ENCODE data around the gene TM2D1.
"Not testable (repeated sequence)": the region's sequence is repeated elsewhere in the genome, so short reads cannot be mapped to it uniquely, and the experiment has no call there.

The TM2D1 gene

DNA sequence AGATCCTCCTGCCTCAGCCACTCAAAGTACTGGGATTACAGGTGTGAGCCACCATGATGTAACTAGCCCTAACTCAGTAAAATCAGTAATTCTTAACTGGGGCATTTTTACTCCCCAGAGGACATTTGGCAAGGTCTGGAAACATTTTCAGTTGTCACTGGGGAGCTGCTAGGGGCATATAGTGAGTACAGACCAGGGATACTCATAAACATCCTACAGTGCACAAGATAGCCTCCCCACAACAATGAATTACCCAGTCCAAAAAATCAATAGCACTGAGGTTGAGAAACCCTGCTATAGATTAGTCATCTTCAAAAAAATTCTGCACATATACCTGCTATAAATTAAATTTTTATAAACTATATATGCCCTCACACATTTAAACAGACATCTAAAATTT lies 13.0 kb downstream of the TM2D1 start:
- ATAC-seq = no peak
- TF ChIP-seq PATZ1 (CRISPR knock-in tag; IDR thresholded peaks at IDR 0.05; ENCODE audit: borderline replicate concordance) = no peak
- TF ChIP-seq ZFP3 (CRISPR knock-in tag; IDR thresholded peaks at IDR 0.05) = no peak
- no peak for TF ChIP-seq CSDC2 (CRISPR knock-in tag; IDR thresholded peaks at IDR 0.05)
- no peak for TF ChIP-seq OSR1 (CRISPR knock-in tag; IDR thresholded peaks at IDR 0.05)
- TF ChIP-seq ESRRG (CRISPR knock-in tag; IDR thresholded peaks at IDR 0.05) = no peak
- TF ChIP-seq PPARA (CRISPR knock-in tag; IDR thresholded peaks at IDR 0.05; ENCODE audit: borderline replicate concordance) = no peak
- TF ChIP-seq, protein P1, sequence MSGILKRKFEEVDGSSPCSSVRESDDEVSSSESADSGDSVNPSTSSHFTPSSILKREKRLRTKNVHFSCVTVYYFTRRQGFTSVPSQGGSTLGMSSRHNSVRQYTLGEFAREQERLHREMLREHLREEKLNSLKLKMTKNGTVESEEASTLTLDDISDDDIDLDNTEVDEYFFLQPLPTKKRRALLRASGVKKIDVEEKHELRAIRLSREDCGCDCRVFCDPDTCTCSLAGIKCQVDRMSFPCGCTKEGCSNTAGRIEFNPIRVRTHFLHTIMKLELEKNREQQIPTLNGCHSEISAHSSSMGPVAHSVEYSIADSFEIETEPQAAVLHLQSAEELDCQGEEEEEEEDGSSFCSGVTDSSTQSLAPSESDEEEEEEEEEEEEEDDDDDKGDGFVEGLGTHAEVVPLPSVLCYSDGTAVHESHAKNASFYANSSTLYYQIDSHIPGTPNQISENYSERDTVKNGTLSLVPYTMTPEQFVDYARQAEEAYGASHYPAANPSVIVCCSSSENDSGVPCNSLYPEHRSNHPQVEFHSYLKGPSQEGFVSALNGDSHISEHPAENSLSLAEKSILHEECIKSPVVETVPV (CRISPR knock-in tag; IDR thresholded peaks at IDR 0.05) = no peak
- no peak for TF ChIP-seq ZC3H10 (CRISPR knock-in tag; IDR thresholded peaks at IDR 0.05)
- no peak for TF ChIP-seq BACH2 (CRISPR knock-in tag; IDR thresholded peaks at IDR 0.05; ENCODE audit: borderline replicate concordance)
- no peak for TF ChIP-seq POU6F1 (CRISPR knock-in tag; IDR thresholded peaks at IDR 0.05; ENCODE audit: borderline replicate concordance, low read depth)
- TF ChIP-seq ISL1 (CRISPR knock-in tag; IDR thresholded peaks at IDR 0.05) = no peak
- TF ChIP-seq TSHZ2 (CRISPR knock-in tag; IDR thresholded peaks at IDR 0.05) = no peak
- no peak for TF ChIP-seq ZNF70 (CRISPR knock-in tag; IDR thresholded peaks at IDR 0.05)
- no peak for TF ChIP-seq TOX (CRISPR knock-in tag; IDR thresholded peaks at IDR 0.05; ENCODE audit: borderline replicate concordance)
- TF ChIP-seq ARNTL (CRISPR knock-in tag; IDR thresholded peaks at IDR 0.05; ENCODE audit: borderline replicate concordance, low read depth) = no peak
- TF ChIP-seq ZNF565 (CRISPR knock-in tag; conservative IDR thresholded peaks at IDR 0.05; ENCODE audit: low read depth) = no peak
- TF ChIP-seq CREB5 (CRISPR knock-in tag; IDR thresholded peaks at IDR 0.05; ENCODE audit: low read depth) = no peak
- no peak for TF ChIP-seq RARB (CRISPR knock-in tag; IDR thresholded peaks at IDR 0.05)

DNA sequence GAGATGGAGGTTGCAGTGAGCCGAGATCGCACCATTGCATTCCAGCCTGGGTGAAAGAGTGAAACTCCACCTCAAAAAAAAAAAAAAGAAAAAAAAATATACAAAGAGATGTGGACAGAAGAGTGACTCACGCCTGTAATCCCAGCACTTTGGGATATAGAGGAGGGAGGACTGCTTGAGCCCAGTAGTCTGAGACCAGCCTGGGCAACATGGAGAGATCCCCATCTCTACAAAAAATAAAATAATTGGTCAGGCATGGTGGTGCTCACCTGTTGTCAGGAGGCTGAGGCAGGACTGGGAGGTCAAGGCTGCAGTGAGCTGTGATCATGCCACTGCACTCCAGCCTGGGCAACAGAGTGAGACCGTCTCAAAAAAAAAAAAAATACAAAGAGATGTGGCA lies 13.7 kb downstream of the TM2D1 start:
- ATAC-seq = not testable (repeated sequence)

GRCh38 chr1:61709908-61710289 lies 15.0 kb downstream of the TM2D1 start:
- ATAC-seq = no peak
- TF ChIP-seq PPARA (CRISPR knock-in tag; IDR thresholded peaks at IDR 0.05; ENCODE audit: borderline replicate concordance) (no peak), CREB5 (CRISPR knock-in tag; IDR thresholded peaks at IDR 0.05; ENCODE audit: low read depth) (no peak), ZNF565 (CRISPR knock-in tag; conservative IDR thresholded peaks at IDR 0.05; ENCODE audit: low read depth) (no peak), TOX (CRISPR knock-in tag; IDR thresholded peaks at IDR 0.05; ENCODE audit: borderline replicate concordance) (no peak), ZFP3 (CRISPR knock-in tag; IDR thresholded peaks at IDR 0.05) (no peak), ARNTL (CRISPR knock-in tag; IDR thresholded peaks at IDR 0.05; ENCODE audit: borderline replicate concordance, low read depth) (no peak), TCF4 (CRISPR knock-in tag; IDR thresholded peaks at IDR 0.05; ENCODE audit: borderline replicate concordance) (no peak), SNAI2 (CRISPR knock-in tag; IDR thresholded peaks at IDR 0.05) (no peak), CSDC2 (CRISPR knock-in tag; IDR thresholded peaks at IDR 0.05) (no peak), POU6F1 (CRISPR knock-in tag; IDR thresholded peaks at IDR 0.05; ENCODE audit: borderline replicate concordance, low read depth) (no peak)
